ENCODE measurements around the gene PIGBOS1. TPM values are rescaled to one million over a fixed set of nuclear protein-coding genes. Genes with fewer than 3 reads are reported as not detected.

PIGBOS1 gene
- total RNA-seq, 2 donors from 2014 or later: 12.1 to 14.3 TPM

DNA sequence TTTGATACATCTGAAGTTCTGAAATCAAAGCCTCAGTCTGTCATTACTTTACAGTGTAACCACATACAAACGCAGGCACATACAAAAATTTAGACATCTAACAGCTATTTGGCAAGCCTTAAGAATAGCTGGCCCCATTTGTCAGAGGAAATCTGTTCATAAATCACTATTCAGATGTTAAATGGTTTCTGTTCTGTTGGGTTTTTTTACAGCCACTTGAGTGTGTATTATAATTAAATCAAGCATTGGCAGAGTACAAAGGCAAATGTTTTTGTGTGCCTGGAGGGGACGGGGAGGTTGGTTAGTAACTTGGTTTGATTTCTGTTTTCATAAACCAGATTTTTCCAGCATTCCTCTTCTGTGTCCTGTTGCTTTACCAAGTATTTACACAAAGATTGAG is 24.2 kb upstream of the PIGBOS1 start:
- H3K36me3 ChIP-seq (ENCODE audit: control insufficient read depth, insufficient read depth, low read length): no peaks in the 10 kb centered on the region
- no peak overlapping the region for H3K27ac Mint-ChIP-seq
- no peak overlapping the region for H3K4me3 ChIP-seq (ENCODE audit: low read length)
- H3K27ac ChIP-seq (ENCODE audit: low read depth, low read length): no peak overlapping the region
- WGBS, 2 experiments (ENCODE audit: insufficient coverage in 1 of 2, insufficient read length in 1 of 2): 82 to 86% methylated on average over 1 to 2 of the region's 2 CpGs
- H3K9me3 ChIP-seq (ENCODE audit: control insufficient read depth, low read length): no peaks in the 10 kb centered on the region
- DNase-seq: no peak
- no peaks in the 10 kb centered on the region for H3K9me3 Mint-ChIP-seq
- H3K9ac ChIP-seq (ENCODE audit: extremely low read depth, low read length, poor library complexity, severe bottlenecking): no peak overlapping the region
- no peaks in the 10 kb centered on the region for H3K4me1 ChIP-seq (ENCODE audit: control insufficient read depth, insufficient read depth, low read length)
- no peak overlapping the region for H3K4me3 Mint-ChIP-seq
- H3K4me1 Mint-ChIP-seq: peaks cover 10% of the 10 kb centered on the region
- TF ChIP-seq, protein P1, sequence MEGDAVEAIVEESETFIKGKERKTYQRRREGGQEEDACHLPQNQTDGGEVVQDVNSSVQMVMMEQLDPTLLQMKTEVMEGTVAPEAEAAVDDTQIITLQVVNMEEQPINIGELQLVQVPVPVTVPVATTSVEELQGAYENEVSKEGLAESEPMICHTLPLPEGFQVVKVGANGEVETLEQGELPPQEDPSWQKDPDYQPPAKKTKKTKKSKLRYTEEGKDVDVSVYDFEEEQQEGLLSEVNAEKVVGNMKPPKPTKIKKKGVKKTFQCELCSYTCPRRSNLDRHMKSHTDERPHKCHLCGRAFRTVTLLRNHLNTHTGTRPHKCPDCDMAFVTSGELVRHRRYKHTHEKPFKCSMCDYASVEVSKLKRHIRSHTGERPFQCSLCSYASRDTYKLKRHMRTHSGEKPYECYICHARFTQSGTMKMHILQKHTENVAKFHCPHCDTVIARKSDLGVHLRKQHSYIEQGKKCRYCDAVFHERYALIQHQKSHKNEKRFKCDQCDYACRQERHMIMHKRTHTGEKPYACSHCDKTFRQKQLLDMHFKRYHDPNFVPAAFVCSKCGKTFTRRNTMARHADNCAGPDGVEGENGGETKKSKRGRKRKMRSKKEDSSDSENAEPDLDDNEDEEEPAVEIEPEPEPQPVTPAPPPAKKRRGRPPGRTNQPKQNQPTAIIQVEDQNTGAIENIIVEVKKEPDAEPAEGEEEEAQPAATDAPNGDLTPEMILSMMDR (conservative IDR thresholded peaks at IDR 0.05): no peak
- peaks cover 17% of the 10 kb centered on the region for H3K36me3 Mint-ChIP-seq (ENCODE audit: low read depth)
- no peaks in the 10 kb centered on the region for H3K27me3 Mint-ChIP-seq (ENCODE audit: insufficient read depth)
- no peaks in the 10 kb centered on the region for H3K27me3 ChIP-seq (ENCODE audit: control insufficient read depth, insufficient read depth, low read length, poor library complexity, severe bottlenecking)

DNA sequence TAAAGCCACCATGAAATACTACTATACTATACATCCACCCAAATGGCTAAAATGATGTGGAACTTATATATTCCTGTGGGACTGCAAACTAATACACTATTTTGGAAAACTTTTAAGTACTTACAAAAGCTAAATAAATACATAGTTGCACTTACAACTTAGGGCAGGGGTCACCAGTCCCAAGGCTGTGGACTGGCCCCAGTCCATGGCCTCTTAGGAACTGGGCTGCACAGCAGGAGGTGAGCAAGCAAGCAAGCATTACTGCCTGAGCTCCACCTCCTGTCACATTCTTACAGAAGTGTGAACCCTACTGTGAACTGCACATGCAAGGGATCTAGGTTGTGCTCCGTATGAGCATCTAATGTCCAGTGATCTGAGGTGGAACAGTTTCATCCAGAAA is 18.2 kb upstream of the PIGBOS1 start:
- H3K9ac ChIP-seq (ENCODE audit: extremely low read depth, low read length, poor library complexity, severe bottlenecking): no peak overlapping the region
- no peaks in the 10 kb centered on the region for H3K9me3 ChIP-seq (ENCODE audit: control insufficient read depth, low read length)
- Mint-ChIP-seq H3K36me3 (ENCODE audit: low read depth) (peaks cover 9% of the 10 kb centered on the region), H3K4me1 (peaks cover 7% of the 10 kb centered on the region), H3K27ac (no peak overlapping the region), H3K4me3 (no peak overlapping the region), H3K27me3 (ENCODE audit: insufficient read depth) (no peaks in the 10 kb centered on the region), H3K9me3 (no peaks in the 10 kb centered on the region)
- no peaks in the 10 kb centered on the region for H3K4me1 ChIP-seq (ENCODE audit: control insufficient read depth, insufficient read depth, low read length)
- WGBS, 2 experiments (ENCODE audit: insufficient coverage in 1 of 2, insufficient read length in 1 of 2): 78% methylated on average over 1 of the region's 1 CpG; no CpG with 5 or more reads in 1 of the 2 experiments
- DNase-seq: peak; percentile 64
- TF ChIP-seq, protein P1 (conservative IDR thresholded peaks at IDR 0.05): no peak
- no peak overlapping the region for H3K27ac ChIP-seq (ENCODE audit: low read depth, low read length)
- no peak overlapping the region for H3K4me3 ChIP-seq (ENCODE audit: low read length)
- no peaks in the 10 kb centered on the region for H3K36me3 ChIP-seq (ENCODE audit: control insufficient read depth, insufficient read depth, low read length)
- no peaks in the 10 kb centered on the region for H3K27me3 ChIP-seq (ENCODE audit: control insufficient read depth, insufficient read depth, low read length, poor library complexity, severe bottlenecking)

DNA sequence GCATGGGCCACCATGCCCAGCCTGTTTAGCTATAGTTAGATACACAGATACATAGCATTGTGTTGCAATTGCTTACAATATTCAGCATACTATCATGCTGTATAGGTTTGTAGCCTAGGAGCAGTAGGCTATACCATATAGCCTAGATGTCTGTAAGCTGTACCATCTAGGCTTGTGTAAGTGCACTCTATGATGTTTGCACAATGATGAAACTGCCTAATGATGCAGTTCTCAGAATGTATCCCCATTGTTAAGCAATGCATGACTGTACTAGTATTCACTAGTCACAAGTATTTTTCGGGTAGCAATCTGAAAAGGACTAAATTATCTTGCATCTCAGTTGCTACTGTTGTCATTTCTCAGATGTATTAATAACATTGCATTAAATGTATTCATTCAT is 16.1 kb upstream of the PIGBOS1 start:
- 90% methylated on average over 1 of the region's 1 CpG; no CpG with 5 or more reads in 1 of the 2 experiments for WGBS, 2 experiments (ENCODE audit: insufficient coverage in 1 of 2, insufficient read length in 1 of 2)
- H3K4me3 ChIP-seq (ENCODE audit: low read length): no peak overlapping the region
- TF ChIP-seq, protein P1 (conservative IDR thresholded peaks at IDR 0.05): no peak
- H3K27me3 ChIP-seq (ENCODE audit: control insufficient read depth, insufficient read depth, low read length, poor library complexity, severe bottlenecking): no peaks in the 10 kb centered on the region
- H3K27ac ChIP-seq (ENCODE audit: low read depth, low read length): no peak overlapping the region
- no peaks in the 10 kb centered on the region for H3K36me3 ChIP-seq (ENCODE audit: control insufficient read depth, insufficient read depth, low read length)
- H3K9ac ChIP-seq (ENCODE audit: extremely low read depth, low read length, poor library complexity, severe bottlenecking): no peak overlapping the region
- Mint-ChIP-seq H3K4me3 (no peak overlapping the region), H3K4me1 (peaks cover 7% of the 10 kb centered on the region), H3K36me3 (ENCODE audit: low read depth) (peaks cover 9% of the 10 kb centered on the region), H3K9me3 (no peaks in the 10 kb centered on the region), H3K27me3 (ENCODE audit: insufficient read depth) (no peaks in the 10 kb centered on the region), H3K27ac (no peak overlapping the region)
- no peak for DNase-seq
- H3K4me1 ChIP-seq (ENCODE audit: control insufficient read depth, insufficient read depth, low read length): no peaks in the 10 kb centered on the region
- no peaks in the 10 kb centered on the region for H3K9me3 ChIP-seq (ENCODE audit: control insufficient read depth, low read length)
